GM23338 (cell line): ENCODE results near the gene OLFML2A. TPM values are rescaled to one million over a fixed set of nuclear protein-coding genes. Genes with fewer than 3 reads are reported as not detected.

Experiments used
- ATAC-seq: fragments of 200-7000 bp; cut with Tn5 transposase; 3 replicates; pipeline ENCODE4 v1.9.1; 2020
- DNase-seq: peaks from one replicate; pipeline ENCODE4 v3.0.0-alpha.2; 2015; ENCODE audit warnings: low spot score
- H2AFZ ChIP-seq: fragments of 200-600 bp; sonication (generic); 2 replicates; pipeline ENCODE4 v1.8.0; 2016; ENCODE audit warnings: antibody characterized with exemption, mild to moderate bottlenecking, moderate library complexity
- H3F3A ChIP-seq: fragments of 200-600 bp; sonication (generic); replicated peaks from 2 replicates; pipeline ENCODE4 v1.8.0; 2017; ENCODE audit warnings: antibody characterized with exemption, mixed run types, low read depth
- H3K27ac ChIP-seq: fragments of 200-600 bp; sonication (generic); 2 replicates; pipeline ENCODE4 v1.6.1; 2016; ENCODE audit warnings: low read depth
- H3K27me3 ChIP-seq: fragments of 200-600 bp; sonication (generic); 2 replicates; pipeline ENCODE4 v1.8.0; 2016; ENCODE audit warnings: mild to moderate bottlenecking, mixed run types, moderate library complexity; ENCODE audit not compliant: insufficient read depth
- H3K36me3 ChIP-seq: fragments of 200-600 bp; sonication (generic); 2 replicates; pipeline ENCODE4 v1.8.0; 2016; ENCODE audit warnings: mild to moderate bottlenecking; ENCODE audit not compliant: insufficient read depth
- H3K4me1 ChIP-seq: fragments of 200-600 bp; sonication (generic); 2 replicates; pipeline ENCODE4 v1.8.0; 2016; ENCODE audit warnings: mild to moderate bottlenecking, moderate library complexity; ENCODE audit not compliant: insufficient read depth
- H3K4me2 ChIP-seq: fragments of 200-600 bp; sonication (generic); 2 replicates; pipeline ENCODE4 v1.7.1; 2017; ENCODE audit warnings: mixed run types
- H3K4me3 ChIP-seq: fragments of 200-600 bp; sonication (generic); 2 replicates; pipeline ENCODE4 v1.6.1; 2016; ENCODE audit warnings: mixed run types
- H3K79me2 ChIP-seq: fragments of 200-600 bp; sonication (generic); replicated peaks from 2 replicates; pipeline ENCODE4 v1.8.0; 2017; ENCODE audit warnings: mild to moderate bottlenecking; ENCODE audit not compliant: insufficient read depth
- H3K9me2 ChIP-seq: fragments of 200-600 bp; sonication (generic); 2 replicates; pipeline ENCODE4 v1.8.0; 2017; ENCODE audit not compliant: insufficient read depth
- H4K20me1 ChIP-seq: fragments of 200-600 bp; sonication (generic); replicated peaks from 2 replicates; pipeline ENCODE4 v1.8.0; 2017; ENCODE audit warnings: mild to moderate bottlenecking; ENCODE audit not compliant: insufficient read depth
- H3K27ac Mint-ChIP-seq: 2 replicates; pipeline ENCODE4 v1.8.0; 2020; ENCODE audit warnings: inconsistent platforms, mild to moderate bottlenecking, moderate library complexity, mixed read lengths
- H3K27me3 Mint-ChIP-seq: 3 replicates; pipeline ENCODE4 v1.8.0; 2022; ENCODE audit warnings: low read depth, mild to moderate bottlenecking, moderate library complexity, mixed read lengths, inconsistent platforms; ENCODE audit not compliant: insufficient read depth, poor library complexity
- H3K36me3 Mint-ChIP-seq: 3 replicates; pipeline ENCODE4 v1.8.0; 2021; ENCODE audit warnings: low read depth, mild to moderate bottlenecking, inconsistent platforms, moderate library complexity, mixed read lengths
- H3K4me1 Mint-ChIP-seq: 3 replicates; pipeline ENCODE4 v1.8.0; 2020; ENCODE audit warnings: mild to moderate bottlenecking, inconsistent platforms, mixed read lengths
- H3K4me3 Mint-ChIP-seq: 3 replicates; pipeline ENCODE4 v1.8.0; 2021; ENCODE audit warnings: moderate library complexity, mild to moderate bottlenecking, inconsistent platforms, mixed read lengths
- H3K9me3 Mint-ChIP-seq: 3 replicates; pipeline ENCODE4 v1.8.0; 2020; ENCODE audit warnings: moderate library complexity, mild to moderate bottlenecking, inconsistent platforms, mixed read lengths
- CREB1 ChIP-seq: fragments of 250-450 bp; sonication (Bioruptor Pico); IDR thresholded peaks from 2 replicates; pipeline ENCODE4 v1.5.0; 2020; ENCODE audit warnings: low read depth, mild to moderate bottlenecking, moderate library complexity
- CTCF ChIP-seq, 2 experiments: fragments of 200-600 bp in 1 of 2; sonication (generic) in 1 of 2; conservative IDR thresholded peaks; 2 replicates each; pipeline versions ENCODE4 v1.5.1 to v1.6.1; 2016 to 2017; ENCODE audit warnings: antibody characterized with exemption in 2 of 2, low read depth in 2 of 2, mild to moderate bottlenecking in 2 of 2, moderate library complexity in 1 of 2
- EZH2 ChIP-seq: fragments of 200-600 bp; sonication (generic); IDR thresholded peaks from one replicate; pipeline ENCODE4 v1.8.0; 2017; ENCODE audit warnings: antibody characterized with exemption, mild to moderate bottlenecking, low read depth; ENCODE audit not compliant: unreplicated experiment
- EZH2phosphoT487 ChIP-seq: fragments of 200-600 bp; sonication (generic); IDR thresholded peaks from one replicate; pipeline ENCODE4 v1.8.1; 2018; ENCODE audit warnings: antibody characterized with exemption; ENCODE audit not compliant: unreplicated experiment
- JUNB ChIP-seq: IDR thresholded peaks from one replicate; pipeline ENCODE4 v1.6.1; 2016; ENCODE audit warnings: antibody characterized with exemption; ENCODE audit not compliant: unreplicated experiment
- NANOG ChIP-seq: IDR thresholded peaks from 2 replicates; pipeline ENCODE4 v1.6.1; 2016; ENCODE audit warnings: antibody characterized with exemption, borderline replicate concordance
- POLR2AphosphoS5 ChIP-seq: IDR thresholded peaks from 2 replicates; pipeline ENCODE4 v1.6.1; 2016; ENCODE audit warnings: antibody characterized with exemption, low read depth
- REST ChIP-seq: IDR thresholded peaks from one replicate; pipeline ENCODE4 v1.6.1; 2018; ENCODE audit warnings: antibody characterized with exemption; ENCODE audit not compliant: unreplicated experiment
- STAT1 ChIP-seq: IDR thresholded peaks from one replicate; pipeline ENCODE4 v1.6.1; 2016; ENCODE audit warnings: antibody characterized with exemption; ENCODE audit not compliant: unreplicated experiment
- ZNF114 ChIP-seq: fragments of 250-450 bp; sonication (Bioruptor Pico); IDR thresholded peaks from 2 replicates; pipeline ENCODE4 v1.5.0; 2020; ENCODE audit warnings: mild to moderate bottlenecking, moderate library complexity
- ZNF331 ChIP-seq: fragments of 250-450 bp; sonication (Bioruptor Pico); IDR thresholded peaks from 2 replicates; pipeline ENCODE4 v1.5.0; 2020; ENCODE audit warnings: low read depth, mild to moderate bottlenecking, moderate library complexity
- polyA plus RNA-seq: library from polyadenylated mRNA; unstranded; fragments of >200 nt; fragmentation: Nextera tagmentation; extraction: Ambion mirVana; gene quantifications from 2 replicates; pipeline ENCODE4 v1.2.1, GENCODE V29; 2016
- total RNA-seq: library from RNA; depleted of rRNA; stranded (reverse); fragments of >200 nt; shearing (Covaris generic); gene quantifications from 2 replicates; pipeline ENCODE4 v1.2.3, GENCODE V29; 2014
- TF ChIP-seq, protein P1 (sequence below): IDR thresholded peaks from 2 replicates; pipeline ENCODE4 v1.6.1; 2016; ENCODE audit warnings: antibody characterized with exemption
- TF ChIP-seq, protein P2 (sequence below): fragments of 250-450 bp; sonication (Bioruptor Pico); IDR thresholded peaks from 2 replicates; pipeline ENCODE4 v1.5.0; 2020; ENCODE audit warnings: mild to moderate bottlenecking, moderate library complexity

Gene OLFML2A
- total and polyA plus RNA-seq, 2 experiments from 2014 or later: 1.1 to 6.7 TPM

- H3K4me2 ChIP-seq: peak overlapping the region; percentile 73
- H3K4me3 ChIP-seq: peak overlapping the region; percentile 56
- peak; percentile 90 for DNase-seq
- H3F3A ChIP-seq: peaks cover 13% of the 10 kb centered on the region; the same call in 1 of the 2 replicates
- H3K27me3 ChIP-seq: peaks cover 55% of the 10 kb centered on the region
- H3K4me1 ChIP-seq: peaks cover 23% of the 10 kb centered on the region
- H3K79me2 ChIP-seq: peaks cover 24% of the 10 kb centered on the region
- Mint-ChIP-seq H3K4me1 (peaks cover 34% of the 10 kb centered on the region), H3K36me3 (no peaks in the 10 kb centered on the region; the same call in 2 of the 3 replicates), H3K4me3 (peak overlapping the region; percentile 80), H3K9me3 (no peaks in the 10 kb centered on the region; the same call in 2 of the 3 replicates), H3K27ac (no peak overlapping the region; the same call in 1 of the 2 replicates), H3K27me3 (peaks cover 28% of the 10 kb centered on the region)
- peak; percentile 10 for ATAC-seq
- no peaks in the 10 kb centered on the region; the same call in 1 of the 2 replicates for H3K36me3 ChIP-seq
- H4K20me1 ChIP-seq: peaks cover 21% of the 10 kb centered on the region
- H3K9me2 ChIP-seq: no peaks in the 10 kb centered on the region
- H3K27ac ChIP-seq: no peak overlapping the region
- H2AFZ ChIP-seq: peak overlapping the region; percentile 87
- TF ChIP-seq, protein P1, sequence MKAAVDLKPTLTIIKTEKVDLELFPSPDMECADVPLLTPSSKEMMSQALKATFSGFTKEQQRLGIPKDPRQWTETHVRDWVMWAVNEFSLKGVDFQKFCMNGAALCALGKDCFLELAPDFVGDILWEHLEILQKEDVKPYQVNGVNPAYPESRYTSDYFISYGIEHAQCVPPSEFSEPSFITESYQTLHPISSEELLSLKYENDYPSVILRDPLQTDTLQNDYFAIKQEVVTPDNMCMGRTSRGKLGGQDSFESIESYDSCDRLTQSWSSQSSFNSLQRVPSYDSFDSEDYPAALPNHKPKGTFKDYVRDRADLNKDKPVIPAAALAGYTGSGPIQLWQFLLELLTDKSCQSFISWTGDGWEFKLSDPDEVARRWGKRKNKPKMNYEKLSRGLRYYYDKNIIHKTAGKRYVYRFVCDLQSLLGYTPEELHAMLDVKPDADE: no peak
- TF ChIP-seq STAT1 (no peak), NANOG (no peak), REST (no peak), EZH2phosphoT487 (no peak), CREB1 (CRISPR knock-in tag) (0 out of 2 replicates have a peak, but pooled peaks have one; percentile 11), EZH2 (no peak), ZNF114 (CRISPR knock-in tag) (peak; percentile 70; the same call in 1 of the 2 replicates), ZNF331 (CRISPR knock-in tag) (0 out of 2 replicates have a peak, but pooled peaks have one; percentile 17), JUNB (no peak), POLR2AphosphoS5 (no peak), CTCF (conservative IDR thresholded peaks at IDR 0.05; ENCODE audit: low read depth in 2 of 2) (peak; percentile 86 to 92)
- TF ChIP-seq, protein P2, sequence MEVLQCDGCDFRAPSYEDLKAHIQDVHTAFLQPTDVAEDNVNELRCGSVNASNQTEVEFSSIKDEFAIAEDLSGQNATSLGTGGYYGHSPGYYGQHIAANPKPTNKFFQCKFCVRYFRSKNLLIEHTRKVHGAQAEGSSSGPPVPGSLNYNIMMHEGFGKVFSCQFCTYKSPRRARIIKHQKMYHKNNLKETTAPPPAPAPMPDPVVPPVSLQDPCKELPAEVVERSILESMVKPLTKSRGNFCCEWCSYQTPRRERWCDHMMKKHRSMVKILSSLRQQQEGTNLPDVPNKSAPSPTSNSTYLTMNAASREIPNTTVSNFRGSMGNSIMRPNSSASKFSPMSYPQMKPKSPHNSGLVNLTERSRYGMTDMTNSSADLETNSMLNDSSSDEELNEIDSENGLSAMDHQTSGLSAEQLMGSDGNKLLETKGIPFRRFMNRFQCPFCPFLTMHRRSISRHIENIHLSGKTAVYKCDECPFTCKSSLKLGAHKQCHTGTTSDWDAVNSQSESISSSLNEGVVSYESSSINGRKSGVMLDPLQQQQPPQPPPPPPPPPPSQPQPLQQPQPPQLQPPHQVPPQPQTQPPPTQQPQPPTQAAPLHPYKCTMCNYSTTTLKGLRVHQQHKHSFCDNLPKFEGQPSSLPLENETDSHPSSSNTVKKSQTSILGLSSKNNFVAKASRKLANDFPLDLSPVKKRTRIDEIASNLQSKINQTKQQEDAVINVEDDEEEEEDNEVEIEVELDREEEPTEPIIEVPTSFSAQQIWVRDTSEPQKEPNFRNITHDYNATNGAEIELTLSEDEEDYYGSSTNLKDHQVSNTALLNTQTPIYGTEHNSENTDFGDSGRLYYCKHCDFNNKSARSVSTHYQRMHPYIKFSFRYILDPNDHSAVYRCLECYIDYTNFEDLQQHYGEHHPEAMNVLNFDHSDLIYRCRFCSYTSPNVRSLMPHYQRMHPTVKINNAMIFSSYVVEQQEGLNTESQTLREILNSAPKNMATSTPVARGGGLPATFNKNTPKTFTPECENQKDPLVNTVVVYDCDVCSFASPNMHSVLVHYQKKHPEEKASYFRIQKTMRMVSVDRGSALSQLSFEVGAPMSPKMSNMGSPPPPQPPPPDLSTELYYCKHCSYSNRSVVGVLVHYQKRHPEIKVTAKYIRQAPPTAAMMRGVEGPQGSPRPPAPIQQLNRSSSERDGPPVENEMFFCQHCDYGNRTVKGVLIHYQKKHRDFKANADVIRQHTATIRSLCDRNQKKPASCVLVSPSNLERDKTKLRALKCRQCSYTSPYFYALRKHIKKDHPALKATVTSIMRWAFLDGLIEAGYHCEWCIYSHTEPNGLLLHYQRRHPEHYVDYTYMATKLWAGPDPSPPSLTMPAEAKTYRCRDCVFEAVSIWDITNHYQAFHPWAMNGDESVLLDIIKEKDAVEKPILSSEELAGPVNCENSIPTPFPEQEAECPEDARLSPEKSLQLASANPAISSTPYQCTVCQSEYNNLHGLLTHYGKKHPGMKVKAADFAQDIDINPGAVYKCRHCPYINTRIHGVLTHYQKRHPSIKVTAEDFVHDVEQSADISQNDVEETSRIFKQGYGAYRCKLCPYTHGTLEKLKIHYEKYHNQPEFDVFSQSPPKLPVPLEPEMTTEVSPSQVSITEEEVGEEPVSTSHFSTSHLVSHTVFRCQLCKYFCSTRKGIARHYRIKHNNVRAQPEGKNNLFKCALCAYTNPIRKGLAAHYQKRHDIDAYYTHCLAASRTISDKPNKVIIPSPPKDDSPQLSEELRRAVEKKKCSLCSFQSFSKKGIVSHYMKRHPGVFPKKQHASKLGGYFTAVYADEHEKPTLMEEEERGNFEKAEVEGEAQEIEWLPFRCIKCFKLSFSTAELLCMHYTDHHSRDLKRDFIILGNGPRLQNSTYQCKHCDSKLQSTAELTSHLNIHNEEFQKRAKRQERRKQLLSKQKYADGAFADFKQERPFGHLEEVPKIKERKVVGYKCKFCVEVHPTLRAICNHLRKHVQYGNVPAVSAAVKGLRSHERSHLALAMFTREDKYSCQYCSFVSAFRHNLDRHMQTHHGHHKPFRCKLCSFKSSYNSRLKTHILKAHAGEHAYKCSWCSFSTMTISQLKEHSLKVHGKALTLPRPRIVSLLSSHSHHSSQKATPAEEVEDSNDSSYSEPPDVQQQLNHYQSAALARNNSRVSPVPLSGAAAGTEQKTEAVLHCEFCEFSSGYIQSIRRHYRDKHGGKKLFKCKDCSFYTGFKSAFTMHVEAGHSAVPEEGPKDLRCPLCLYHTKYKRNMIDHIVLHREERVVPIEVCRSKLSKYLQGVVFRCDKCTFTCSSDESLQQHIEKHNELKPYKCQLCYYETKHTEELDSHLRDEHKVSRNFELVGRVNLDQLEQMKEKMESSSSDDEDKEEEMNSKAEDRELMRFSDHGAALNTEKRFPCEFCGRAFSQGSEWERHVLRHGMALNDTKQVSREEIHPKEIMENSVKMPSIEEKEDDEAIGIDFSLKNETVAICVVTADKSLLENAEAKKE (CRISPR knock-in tag): no peak
Observed at GRCh38 chr9:124771867-124772679, 4.9 kb upstream of the OLFML2A start.
